Measurements from ENCODE around the gene IL22RA1.

Gene IL22RA1

DNA sequence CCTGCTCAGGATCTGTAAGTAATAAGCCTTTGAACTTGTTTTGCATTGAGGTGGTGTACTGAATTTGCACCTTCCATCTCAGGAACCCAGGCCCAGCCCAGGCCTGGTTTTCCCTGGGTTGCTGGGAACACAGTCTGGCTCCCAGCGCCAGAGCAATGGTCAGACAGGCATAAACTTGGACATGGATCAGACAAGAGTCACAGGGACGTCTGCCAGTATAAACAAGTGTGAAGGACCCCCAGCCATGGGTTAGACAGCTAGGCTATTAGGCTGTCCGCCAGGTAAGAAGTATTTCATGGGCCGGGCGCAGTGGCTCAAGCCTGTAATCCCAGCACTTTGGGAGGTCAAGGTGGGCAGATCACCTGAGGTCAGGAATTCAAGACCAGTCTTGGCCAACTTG, 38.7 kb upstream of the IL22RA1 start:
- Histone ChIP-seq H3K9me3 (ENCODE audit: control insufficient read depth in 1 of 2, low read length in 2 of 2) (no peaks in the 10 kb centered on the region), H3K36me3 (ENCODE audit: control insufficient read depth in 1 of 2, insufficient read depth in 2 of 2, low read length in 2 of 2) (no peaks in the 10 kb centered on the region), H3K9ac (ENCODE audit: low read depth in 1 of 2, low read length in 2 of 2) (no peak overlapping the region), H3K27ac (ENCODE audit: low read depth, low read length) (no peak overlapping the region), H3K4me3 (ENCODE audit: low read depth in 1 of 2, low read length in 2 of 2) (no peak overlapping the region), H3K4me1 (ENCODE audit: control insufficient read depth in 1 of 2, insufficient read depth in 2 of 2, low read length in 2 of 2) (peaks cover 9 to 22% of the 10 kb centered on the region in 2 donors), H3K27me3 (ENCODE audit: control insufficient read depth in 1 of 2, insufficient read depth in 2 of 2, low read length in 2 of 2) (no peaks in the 10 kb centered on the region)

GRCh38 chr1:24180676-24181075, 37.7 kb upstream of the IL22RA1 start:
- no peaks in the 10 kb centered on the region for H3K36me3 ChIP-seq (ENCODE audit: control insufficient read depth in 1 of 2, insufficient read depth in 2 of 2, low read length in 2 of 2)
- no peak overlapping the region for H3K4me3 ChIP-seq (ENCODE audit: low read depth in 1 of 2, low read length in 2 of 2)
- H3K27me3 ChIP-seq (ENCODE audit: control insufficient read depth in 1 of 2, insufficient read depth in 2 of 2, low read length in 2 of 2), result no peaks in the 10 kb centered on the region
- no peak overlapping the region for H3K9ac ChIP-seq (ENCODE audit: low read depth in 1 of 2, low read length in 2 of 2)
- H3K9me3 ChIP-seq (ENCODE audit: control insufficient read depth in 1 of 2, low read length in 2 of 2), result no peaks in the 10 kb centered on the region
- peaks cover 9 to 19% of the 10 kb centered on the region in 2 donors for H3K4me1 ChIP-seq (ENCODE audit: control insufficient read depth in 1 of 2, insufficient read depth in 2 of 2, low read length in 2 of 2)
- no peak overlapping the region for H3K27ac ChIP-seq (ENCODE audit: low read depth, low read length)

DNA sequence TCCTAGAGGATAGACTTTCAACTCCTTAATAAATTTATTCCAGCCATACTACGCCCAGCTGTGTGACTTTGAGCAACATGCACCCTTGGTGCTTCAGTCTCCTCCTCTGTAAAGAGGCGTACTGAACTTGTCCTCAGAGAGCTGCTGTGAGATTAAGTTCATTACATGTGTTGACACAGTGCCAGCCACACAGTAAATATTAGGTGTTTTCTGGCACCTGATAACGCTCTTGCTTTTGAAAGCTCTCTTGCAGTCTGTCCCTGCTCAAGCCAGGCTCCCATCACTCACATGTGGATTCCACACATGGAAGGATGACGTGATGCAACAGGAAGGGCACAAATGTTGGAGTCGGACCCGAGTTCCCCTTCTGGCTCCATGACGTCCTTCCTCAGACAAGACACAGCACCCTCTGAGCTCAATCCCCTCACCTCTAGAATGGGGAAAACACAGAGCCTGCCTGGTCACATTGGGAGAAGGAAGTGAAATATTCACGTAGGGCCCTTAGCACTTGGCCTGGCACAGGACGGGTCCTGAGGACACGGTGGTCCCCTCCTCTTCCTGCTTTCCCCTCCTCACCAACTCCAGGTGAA, 36.4 kb upstream of the IL22RA1 start:
- no peak overlapping the region for H3K9ac ChIP-seq (ENCODE audit: low read depth in 1 of 2, low read length in 2 of 2)
- H3K27ac ChIP-seq (ENCODE audit: low read depth, low read length), result no peak overlapping the region

GRCh38 chr1:24178407-24178806, 35.5 kb upstream of the IL22RA1 start:
- H3K4me1 ChIP-seq (ENCODE audit: control insufficient read depth in 1 of 2, insufficient read depth in 2 of 2, low read length in 2 of 2), result peaks cover 8 to 11% of the 10 kb centered on the region in 2 donors
- H3K36me3 ChIP-seq (ENCODE audit: control insufficient read depth in 1 of 2, insufficient read depth in 2 of 2, low read length in 2 of 2), result no peaks in the 10 kb centered on the region
- H3K9me3 ChIP-seq (ENCODE audit: control insufficient read depth in 1 of 2, low read length in 2 of 2), result no peaks in the 10 kb centered on the region
- H3K27ac ChIP-seq (ENCODE audit: low read depth, low read length), result no peak overlapping the region
- no peak overlapping the region for H3K4me3 ChIP-seq (ENCODE audit: low read depth in 1 of 2, low read length in 2 of 2)
- no peaks in the 10 kb centered on the region for H3K27me3 ChIP-seq (ENCODE audit: control insufficient read depth in 1 of 2, insufficient read depth in 2 of 2, low read length in 2 of 2)
- no peak overlapping the region for H3K9ac ChIP-seq (ENCODE audit: low read depth in 1 of 2, low read length in 2 of 2)

More for the DNA sequence above, 36.4 kb upstream of the IL22RA1 start:
- Histone ChIP-seq H3K4me1 (ENCODE audit: control insufficient read depth in 1 of 2, insufficient read depth in 2 of 2, low read length in 2 of 2) (peaks cover 12 to 18% of the 10 kb centered on the region in 2 donors), H3K9me3 (ENCODE audit: control insufficient read depth in 1 of 2, low read length in 2 of 2) (no peaks in the 10 kb centered on the region), H3K36me3 (ENCODE audit: control insufficient read depth in 1 of 2, insufficient read depth in 2 of 2, low read length in 2 of 2) (no peaks in the 10 kb centered on the region), H3K4me3 (ENCODE audit: low read depth in 1 of 2, low read length in 2 of 2) (no peak overlapping the region), H3K27me3 (ENCODE audit: control insufficient read depth in 1 of 2, insufficient read depth in 2 of 2, low read length in 2 of 2) (no peaks in the 10 kb centered on the region)

DNA sequence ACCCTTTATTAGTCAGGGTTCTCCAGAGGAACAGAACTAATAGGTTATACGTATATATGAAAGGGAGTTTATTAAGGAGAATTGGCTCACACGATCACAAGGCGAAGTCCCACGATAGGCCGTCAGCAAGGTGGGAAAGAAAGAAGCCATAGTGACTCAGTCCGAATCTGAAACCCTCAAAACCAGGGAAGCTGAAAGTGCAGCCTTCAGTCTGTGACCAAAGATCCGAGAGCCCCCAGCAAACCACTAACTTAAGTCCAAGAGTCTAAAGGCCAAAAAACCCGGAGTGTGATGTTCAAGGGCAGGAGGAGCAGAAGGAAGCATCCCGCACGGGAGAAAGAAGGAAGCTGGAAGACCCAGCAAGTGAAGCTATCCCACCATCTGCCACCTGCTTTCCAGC, 34.2 kb upstream of the IL22RA1 start:
- H3K4me3 ChIP-seq (ENCODE audit: low read depth in 1 of 2, low read length in 2 of 2), result no peak overlapping the region

DNA sequence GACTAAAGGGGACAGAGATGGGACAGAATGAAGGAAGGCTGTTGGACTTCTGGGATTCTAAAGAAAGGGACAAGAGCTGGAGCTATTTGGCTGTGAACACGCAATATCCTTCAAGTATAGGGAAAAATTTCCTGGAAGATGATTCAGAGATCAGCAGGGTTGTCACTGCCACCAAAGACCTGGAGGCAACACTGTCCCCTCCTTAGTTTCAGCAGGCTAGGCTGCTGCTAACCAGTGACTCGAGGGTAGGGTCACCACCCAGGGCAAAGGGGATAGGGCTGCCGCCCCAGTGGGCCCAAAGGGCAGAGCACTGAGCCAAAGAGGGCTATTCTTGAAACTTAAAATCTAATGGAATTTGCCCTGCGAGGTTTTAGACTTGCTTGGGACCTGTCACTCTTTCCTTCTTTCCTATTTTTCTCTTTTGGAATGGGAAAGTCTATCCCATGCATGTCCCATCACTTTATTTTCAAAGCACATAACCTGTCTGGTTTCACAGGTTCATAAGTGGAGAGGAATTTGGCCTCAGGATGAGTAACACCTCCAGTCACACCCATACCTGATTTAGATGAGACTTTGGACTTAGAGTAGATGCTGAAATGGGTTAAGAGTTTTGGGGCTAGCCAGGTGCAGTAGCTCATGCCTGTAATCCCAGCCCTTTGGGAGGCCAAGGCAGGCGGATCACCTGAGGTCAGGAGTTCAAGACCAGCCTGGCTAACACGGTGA, 32.3 kb upstream of the IL22RA1 start:
- Histone ChIP-seq H3K4me3 (ENCODE audit: low read depth in 1 of 2, low read length in 2 of 2) (peak overlapping the region in 1 of 2 donors; percentile 12), H3K9me3 (ENCODE audit: control insufficient read depth in 1 of 2, low read length in 2 of 2) (no peaks in the 10 kb centered on the region), H3K27me3 (ENCODE audit: control insufficient read depth in 1 of 2, insufficient read depth in 2 of 2, low read length in 2 of 2) (no peaks in the 10 kb centered on the region), H3K4me1 (ENCODE audit: control insufficient read depth in 1 of 2, insufficient read depth in 2 of 2, low read length in 2 of 2) (peaks cover 8 to 9% of the 10 kb centered on the region in 2 donors), H3K9ac (ENCODE audit: low read depth in 1 of 2, low read length in 2 of 2) (no peak overlapping the region), H3K27ac (ENCODE audit: low read depth, low read length) (no peak overlapping the region), H3K36me3 (ENCODE audit: control insufficient read depth in 1 of 2, insufficient read depth in 2 of 2, low read length in 2 of 2) (no peaks in the 10 kb centered on the region)

More for the DNA sequence above, 34.2 kb upstream of the IL22RA1 start:
- H3K9me3 ChIP-seq (ENCODE audit: control insufficient read depth in 1 of 2, low read length in 2 of 2), result no peaks in the 10 kb centered on the region
- H3K36me3 ChIP-seq (ENCODE audit: control insufficient read depth in 1 of 2, insufficient read depth in 2 of 2, low read length in 2 of 2), result no peaks in the 10 kb centered on the region
- H3K4me1 ChIP-seq (ENCODE audit: control insufficient read depth in 1 of 2, insufficient read depth in 2 of 2, low read length in 2 of 2), result peaks cover 8 to 9% of the 10 kb centered on the region in 2 donors
- H3K9ac ChIP-seq (ENCODE audit: low read depth in 1 of 2, low read length in 2 of 2), result no peak overlapping the region
- no peaks in the 10 kb centered on the region for H3K27me3 ChIP-seq (ENCODE audit: control insufficient read depth in 1 of 2, insufficient read depth in 2 of 2, low read length in 2 of 2)
- no peak overlapping the region for H3K27ac ChIP-seq (ENCODE audit: low read depth, low read length)

GRCh38 chr1:24173638-24174575, 31.0 kb upstream of the IL22RA1 start:
- peaks cover 8 to 9% of the 10 kb centered on the region in 2 donors for H3K4me1 ChIP-seq (ENCODE audit: control insufficient read depth in 1 of 2, insufficient read depth in 2 of 2, low read length in 2 of 2)
- no peak overlapping the region for H3K4me3 ChIP-seq (ENCODE audit: low read depth in 1 of 2, low read length in 2 of 2)
- no peaks in the 10 kb centered on the region for H3K9me3 ChIP-seq (ENCODE audit: control insufficient read depth in 1 of 2, low read length in 2 of 2)
- no peak overlapping the region for H3K9ac ChIP-seq (ENCODE audit: low read depth in 1 of 2, low read length in 2 of 2)
- no peak overlapping the region for H3K27ac ChIP-seq (ENCODE audit: low read depth, low read length)
- H3K27me3 ChIP-seq (ENCODE audit: control insufficient read depth in 1 of 2, insufficient read depth in 2 of 2, low read length in 2 of 2), result peaks cover 0 to 3% of the 10 kb centered on the region in 2 donors
- H3K36me3 ChIP-seq (ENCODE audit: control insufficient read depth in 1 of 2, insufficient read depth in 2 of 2, low read length in 2 of 2), result peaks cover 0 to 11% of the 10 kb centered on the region in 2 donors

DNA sequence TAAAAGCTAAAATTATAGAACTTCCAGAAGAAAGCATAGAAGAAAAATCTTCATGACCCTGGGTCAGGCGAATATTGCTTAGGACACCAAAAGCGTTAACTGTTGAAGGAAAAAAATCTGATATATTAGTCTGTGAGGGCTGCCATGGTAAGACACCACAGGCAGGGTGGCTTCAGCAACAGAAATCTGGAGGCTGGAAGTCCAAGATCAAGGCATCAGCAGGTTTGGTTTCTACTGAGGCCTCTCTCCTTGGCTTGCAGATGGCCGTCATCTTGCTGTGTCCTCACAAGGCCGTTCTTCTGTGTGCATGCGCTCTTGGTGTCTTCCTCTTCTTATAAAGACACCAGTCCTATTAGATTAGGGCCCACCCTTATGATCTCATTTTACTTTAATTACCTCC, 29.7 kb upstream of the IL22RA1 start:
- Histone ChIP-seq H3K4me3 (ENCODE audit: low read depth in 1 of 2, low read length in 2 of 2) (no peak overlapping the region), H3K9me3 (ENCODE audit: control insufficient read depth in 1 of 2, low read length in 2 of 2) (no peaks in the 10 kb centered on the region), H3K4me1 (ENCODE audit: control insufficient read depth in 1 of 2, insufficient read depth in 2 of 2, low read length in 2 of 2) (peaks cover 8 to 9% of the 10 kb centered on the region in 2 donors), H3K27me3 (ENCODE audit: control insufficient read depth in 1 of 2, insufficient read depth in 2 of 2, low read length in 2 of 2) (peaks cover 0 to 3% of the 10 kb centered on the region in 2 donors), H3K36me3 (ENCODE audit: control insufficient read depth in 1 of 2, insufficient read depth in 2 of 2, low read length in 2 of 2) (peaks cover 0 to 11% of the 10 kb centered on the region in 2 donors), H3K9ac (ENCODE audit: low read depth in 1 of 2, low read length in 2 of 2) (no peak overlapping the region), H3K27ac (ENCODE audit: low read depth, low read length) (no peak overlapping the region)

DNA sequence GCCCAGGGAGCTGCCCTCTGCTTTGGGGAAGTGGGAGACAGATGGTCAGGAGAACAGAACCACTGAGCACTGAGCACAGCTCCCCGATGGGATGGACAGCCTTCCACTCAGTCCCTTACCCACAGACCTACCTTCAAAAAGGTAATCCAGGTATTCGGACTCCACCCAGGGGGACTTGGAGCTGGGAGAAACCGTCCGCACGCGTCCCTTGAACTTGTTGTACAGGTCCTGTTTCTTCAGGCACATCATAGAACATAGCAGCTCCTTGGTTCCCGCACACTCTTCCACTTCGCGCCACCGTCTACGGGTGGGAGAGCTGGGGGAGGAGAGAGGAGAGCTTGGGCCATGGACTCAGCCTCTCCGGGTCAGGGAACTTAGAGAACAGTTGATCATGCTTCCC, 26.3 kb upstream of the IL22RA1 start:
- peaks cover 0 to 19% of the 10 kb centered on the region in 2 donors for H3K36me3 ChIP-seq (ENCODE audit: control insufficient read depth in 1 of 2, insufficient read depth in 2 of 2, low read length in 2 of 2)
- H3K9ac ChIP-seq (ENCODE audit: low read depth in 1 of 2, low read length in 2 of 2), result no peak overlapping the region
- H3K27me3 ChIP-seq (ENCODE audit: control insufficient read depth in 1 of 2, insufficient read depth in 2 of 2, low read length in 2 of 2), result peaks cover 0 to 3% of the 10 kb centered on the region in 2 donors
- H3K4me3 ChIP-seq (ENCODE audit: low read depth in 1 of 2, low read length in 2 of 2), result no peak overlapping the region
- H3K4me1 ChIP-seq (ENCODE audit: control insufficient read depth in 1 of 2, insufficient read depth in 2 of 2, low read length in 2 of 2), result peaks cover 0 to 6% of the 10 kb centered on the region in 2 donors
- no peaks in the 10 kb centered on the region for H3K9me3 ChIP-seq (ENCODE audit: control insufficient read depth in 1 of 2, low read length in 2 of 2)
- H3K27ac ChIP-seq (ENCODE audit: low read depth, low read length), result no peak overlapping the region

DNA sequence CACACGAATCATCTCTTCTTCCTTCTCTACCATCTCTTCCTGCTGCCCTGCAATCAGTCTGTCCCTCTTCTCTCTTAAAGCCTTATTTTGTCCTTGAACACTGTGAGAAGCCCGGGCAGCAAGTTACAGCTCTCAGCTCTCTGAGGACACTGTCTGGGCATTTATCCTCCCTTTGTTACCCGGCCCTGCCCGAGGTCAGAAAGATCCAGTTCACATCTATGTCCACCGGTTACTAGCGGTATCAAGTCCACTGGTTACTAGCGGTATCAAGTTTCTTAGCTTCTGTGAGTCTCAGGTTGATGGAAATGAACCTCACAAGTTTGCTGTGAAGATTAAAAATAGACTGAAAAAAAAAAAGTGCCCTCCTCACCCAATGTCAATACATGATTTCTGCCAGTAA, 25.3 kb upstream of the IL22RA1 start:
- Histone ChIP-seq H3K4me1 (ENCODE audit: control insufficient read depth in 1 of 2, insufficient read depth in 2 of 2, low read length in 2 of 2) (peaks cover 0 to 8% of the 10 kb centered on the region in 2 donors), H3K9ac (ENCODE audit: low read depth in 1 of 2, low read length in 2 of 2) (no peak overlapping the region), H3K27ac (ENCODE audit: low read depth, low read length) (no peak overlapping the region), H3K36me3 (ENCODE audit: control insufficient read depth in 1 of 2, insufficient read depth in 2 of 2, low read length in 2 of 2) (peaks cover 0 to 19% of the 10 kb centered on the region in 2 donors), H3K4me3 (ENCODE audit: low read depth in 1 of 2, low read length in 2 of 2) (no peak overlapping the region), H3K9me3 (ENCODE audit: control insufficient read depth in 1 of 2, low read length in 2 of 2) (no peaks in the 10 kb centered on the region), H3K27me3 (ENCODE audit: control insufficient read depth in 1 of 2, insufficient read depth in 2 of 2, low read length in 2 of 2) (peaks cover 0 to 3% of the 10 kb centered on the region in 2 donors)

All from duodenal mucosa (tissue), 2 donors.